ENCODE measurements around the gene ANKS1B.

The ANKS1B gene

GRCh38 chr12:98788396-98788795 is 1196.3 kb downstream of the ANKS1B start:
- H3K27ac ChIP-seq: no peak overlapping the region
- H3K4me3 ChIP-seq (IDR thresholded peaks at IDR 0.05; ENCODE audit: insufficient read depth, low read depth, low read length): no peak overlapping the region
- no peaks in the 10 kb centered on the region for H3K4me1 ChIP-seq (ENCODE audit: low read depth, poor library complexity, severe bottlenecking)
- TF ChIP-seq CTCF (conservative IDR thresholded peaks at IDR 0.05; ENCODE audit: low read depth, low read length): no peak
- no peaks in the 10 kb centered on the region for H4K20me1 ChIP-seq (ENCODE audit: insufficient read depth)
- no peaks in the 10 kb centered on the region for H3K27me3 ChIP-seq (ENCODE audit: insufficient read depth, low read depth)
- no peak overlapping the region for H3K9ac ChIP-seq
- no peaks in the 10 kb centered on the region for H3K79me2 ChIP-seq (ENCODE audit: insufficient read depth, low read depth)
- no peak overlapping the region for H3K4me2 ChIP-seq
- H3K36me3 ChIP-seq (ENCODE audit: insufficient read depth): no peaks in the 10 kb centered on the region
- no peak overlapping the region for H2AFZ ChIP-seq (ENCODE audit: low read depth)

- H2AFZ ChIP-seq (ENCODE audit: low read depth): no peak overlapping the region
- no peak overlapping the region for H3K9ac ChIP-seq
- no peaks in the 10 kb centered on the region for H3K36me3 ChIP-seq (ENCODE audit: insufficient read depth)
- no peaks in the 10 kb centered on the region for H3K79me2 ChIP-seq (ENCODE audit: insufficient read depth, low read depth)
- no peak for TF ChIP-seq CTCF (conservative IDR thresholded peaks at IDR 0.05; ENCODE audit: low read depth, low read length)
- H4K20me1 ChIP-seq (ENCODE audit: insufficient read depth): no peaks in the 10 kb centered on the region
- no peak overlapping the region for H3K27ac ChIP-seq
- H3K4me1 ChIP-seq (ENCODE audit: low read depth, poor library complexity, severe bottlenecking): no peaks in the 10 kb centered on the region
- no peak overlapping the region for H3K4me2 ChIP-seq
- no peak overlapping the region for H3K4me3 ChIP-seq (IDR thresholded peaks at IDR 0.05; ENCODE audit: insufficient read depth, low read depth, low read length)
- H3K27me3 ChIP-seq (ENCODE audit: insufficient read depth, low read depth): no peaks in the 10 kb centered on the region
Observed at GRCh38 chr12:98786653-98787052, 1198.1 kb downstream of the ANKS1B start.

GRCh38 chr12:98783420-98783819 is 1201.3 kb downstream of the ANKS1B start:
- Histone ChIP-seq H3K79me2 (ENCODE audit: insufficient read depth, low read depth) (no peaks in the 10 kb centered on the region), H3K4me2 (no peak overlapping the region), H3K4me1 (ENCODE audit: low read depth, poor library complexity, severe bottlenecking) (no peaks in the 10 kb centered on the region), H3K27ac (no peak overlapping the region), H3K27me3 (ENCODE audit: insufficient read depth, low read depth) (no peaks in the 10 kb centered on the region), H3K36me3 (ENCODE audit: insufficient read depth) (no peaks in the 10 kb centered on the region), H3K9ac (no peak overlapping the region), H2AFZ (ENCODE audit: low read depth) (no peak overlapping the region), H3K4me3 (IDR thresholded peaks at IDR 0.05; ENCODE audit: insufficient read depth, low read depth, low read length) (no peak overlapping the region), H4K20me1 (ENCODE audit: insufficient read depth) (no peaks in the 10 kb centered on the region)
- TF ChIP-seq CTCF (conservative IDR thresholded peaks at IDR 0.05; ENCODE audit: low read depth, low read length): no peak

GRCh38 chr12:98780261-98780660 is 1204.5 kb downstream of the ANKS1B start:
- H3K9ac ChIP-seq: no peak overlapping the region
- no peak overlapping the region for H3K27ac ChIP-seq
- no peak overlapping the region for H3K4me2 ChIP-seq
- H3K36me3 ChIP-seq (ENCODE audit: insufficient read depth): no peaks in the 10 kb centered on the region
- no peaks in the 10 kb centered on the region for H3K4me1 ChIP-seq (ENCODE audit: low read depth, poor library complexity, severe bottlenecking)
- TF ChIP-seq CTCF (conservative IDR thresholded peaks at IDR 0.05; ENCODE audit: low read depth, low read length): no peak
- H3K79me2 ChIP-seq (ENCODE audit: insufficient read depth, low read depth): no peaks in the 10 kb centered on the region
- no peak overlapping the region for H2AFZ ChIP-seq (ENCODE audit: low read depth)
- H4K20me1 ChIP-seq (ENCODE audit: insufficient read depth): no peaks in the 10 kb centered on the region
- no peak overlapping the region for H3K4me3 ChIP-seq (IDR thresholded peaks at IDR 0.05; ENCODE audit: insufficient read depth, low read depth, low read length)
- no peaks in the 10 kb centered on the region for H3K27me3 ChIP-seq (ENCODE audit: insufficient read depth, low read depth)
